Calu3 (cell line): ENCODE results near the gene PAK6. TPM values are rescaled to one million over a fixed set of nuclear protein-coding genes. Genes with fewer than 3 reads are reported as not detected.

Source experiments
- BruUV-seq: library from RNA; stranded (reverse); fragments of 400-500 nt; replicated peaks from 2 replicates; lab custom pipeline; 2021; lab: Mats Ljungman, UMichigan
- CTCF ChIA-PET: fragments of 300-600 bp; sonication (Branson Sonifier 250); formaldehyde crosslinking; loops from one replicate; lab custom pipeline; 2022; ENCODE audit warnings: antibody characterized with exemption; lab: Charles Lee
- DNase-seq: peaks from one replicate; pipeline ENCODE4 v3.0.0; 2022
- H3K27ac Mint-ChIP-seq: one replicate; pipeline ENCODE4 v1.8.0; 2022; ENCODE audit warnings: mixed read lengths; ENCODE audit not compliant: unreplicated experiment
- H3K27me3 Mint-ChIP-seq: one replicate; pipeline ENCODE4 v1.8.0; 2022; ENCODE audit warnings: mixed read lengths; ENCODE audit not compliant: unreplicated experiment
- H3K36me3 Mint-ChIP-seq: one replicate; pipeline ENCODE4 v1.8.0; 2022; ENCODE audit warnings: mild to moderate bottlenecking, moderate library complexity, mixed read lengths; ENCODE audit not compliant: insufficient read depth, unreplicated experiment
- H3K4me1 Mint-ChIP-seq: one replicate; pipeline ENCODE4 v1.8.0; 2022; ENCODE audit warnings: mild to moderate bottlenecking, low read depth, mixed read lengths; ENCODE audit not compliant: unreplicated experiment
- H3K4me3 Mint-ChIP-seq: one replicate; pipeline ENCODE4 v1.8.0; 2022; ENCODE audit warnings: mild to moderate bottlenecking, low read depth, moderate library complexity, mixed read lengths; ENCODE audit not compliant: unreplicated experiment
- H3K9me3 Mint-ChIP-seq: one replicate; pipeline ENCODE4 v1.8.0; 2022; ENCODE audit warnings: low read depth, mixed read lengths; ENCODE audit not compliant: unreplicated experiment
- CTCF ChIP-seq: fragments of 200-600 bp; IDR thresholded peaks from one replicate; pipeline ENCODE4 v1.8.0; 2022; ENCODE audit warnings: antibody characterized with exemption; ENCODE audit not compliant: unreplicated experiment
- intact Hi-C: fragments of 100-400 bp; cut with micrococcal nuclease; formaldehyde crosslinking; loops from one replicate; pipeline ENCODE4 v1.10.0; 2022; ENCODE audit not compliant: unreplicated experiment
- total RNA-seq: library from RNA; stranded (reverse); gene quantifications from 2 replicates; pipeline ENCODE4 v1.2.3, GENCODE V29; 2022

Gene PAK6
- total RNA-seq, 1 experiment from 2014 or later, result 7.1 TPM

- Mint-ChIP-seq H3K4me1 (no peaks in the 10 kb centered on the region), H3K4me3 (no peak overlapping the region), H3K27ac (no peak overlapping the region), H3K27me3 (no peaks in the 10 kb centered on the region), H3K36me3 (no peaks in the 10 kb centered on the region), H3K9me3 (no peaks in the 10 kb centered on the region)
- no peak for DNase-seq
- CTCF ChIA-PET, result no interaction called here
- intact Hi-C loops, result no loop called here
- BruUV-seq, result no TSS peak
- no peak for TF ChIP-seq CTCF
Measured at GRCh38 chr15:40265875-40266274, 27.0 kb downstream of the PAK6 start.

- Mint-ChIP-seq H3K27ac (no peak overlapping the region), H3K9me3 (no peaks in the 10 kb centered on the region), H3K27me3 (no peaks in the 10 kb centered on the region), H3K4me3 (no peak overlapping the region), H3K4me1 (no peaks in the 10 kb centered on the region), H3K36me3 (no peaks in the 10 kb centered on the region)
- BruUV-seq, result no TSS peak
- TF ChIP-seq CTCF, result no peak
- DNase-seq, result peak; percentile 77
- CTCF ChIA-PET, result interaction anchor here (0.9 to 1.3 kb wide), 3 partner anchors 28 to 163 kb away, joined by 3 to 7 read pairs (median 3); partner anchors contain the start of gene PAK6
- intact Hi-C loops, result no loop called here
Measured at GRCh38 chr15:40266828-40267304, 28.0 kb downstream of the PAK6 start.

- Mint-ChIP-seq H3K4me3 (no peak overlapping the region), H3K27me3 (no peaks in the 10 kb centered on the region), H3K9me3 (no peaks in the 10 kb centered on the region), H3K27ac (no peak overlapping the region), H3K36me3 (no peaks in the 10 kb centered on the region), H3K4me1 (no peaks in the 10 kb centered on the region)
- TF ChIP-seq CTCF, result no peak
- CTCF ChIA-PET, result interaction anchor here (0.5 to 1.3 kb wide), 3 partner anchors 29 to 50 kb away, joined by 3 to 7 read pairs (median 3); partner anchors contain the start of gene PAK6
- intact Hi-C loops, result no loop called here
- DNase-seq, result no peak
- BruUV-seq, result no TSS peak
Measured at GRCh38 chr15:40267670-40268069, 28.8 kb downstream of the PAK6 start.

- TF ChIP-seq CTCF, result no peak
- no peak overlapping the region for H3K27ac Mint-ChIP-seq
- H3K4me3 Mint-ChIP-seq, result no peak overlapping the region
Measured at GRCh38 chr15:40269604-40270003, 30.7 kb downstream of the PAK6 start.

More at GRCh38 chr15:40269604-40270003, 30.7 kb downstream of the PAK6 start:
- no peak for DNase-seq
- no TSS peak for BruUV-seq
- CTCF ChIA-PET, result no interaction called here
- Mint-ChIP-seq H3K9me3 (no peaks in the 10 kb centered on the region), H3K27me3 (no peaks in the 10 kb centered on the region), H3K4me1 (no peaks in the 10 kb centered on the region), H3K36me3 (no peaks in the 10 kb centered on the region)
- intact Hi-C loops, result loop anchor here (5.0 kb wide), 1 partner anchor 222 kb away; no protein-coding TSS in a partner anchor
